Stimulated activated CD4-positive, alpha-beta T cell treated with anti-CD3 and anti-CD28 coated beads, Interleukin-2, amount 100 ng/mL, for 48 hours (primary cell): ENCODE results near the gene PSPN.
A peak's percentile ranks its signal among the peaks of the same experiment; 100 is the strongest.
"Not testable (repeated sequence)": the region's sequence is repeated elsewhere in the genome, so short reads cannot be mapped to it uniquely, and the experiment has no call there.

Experiments used
- DNase-seq, 2 donors: peaks; one replicate each; pipeline ENCODE4 v3.0.0-alpha.2; 2020

Gene PSPN

DNA sequence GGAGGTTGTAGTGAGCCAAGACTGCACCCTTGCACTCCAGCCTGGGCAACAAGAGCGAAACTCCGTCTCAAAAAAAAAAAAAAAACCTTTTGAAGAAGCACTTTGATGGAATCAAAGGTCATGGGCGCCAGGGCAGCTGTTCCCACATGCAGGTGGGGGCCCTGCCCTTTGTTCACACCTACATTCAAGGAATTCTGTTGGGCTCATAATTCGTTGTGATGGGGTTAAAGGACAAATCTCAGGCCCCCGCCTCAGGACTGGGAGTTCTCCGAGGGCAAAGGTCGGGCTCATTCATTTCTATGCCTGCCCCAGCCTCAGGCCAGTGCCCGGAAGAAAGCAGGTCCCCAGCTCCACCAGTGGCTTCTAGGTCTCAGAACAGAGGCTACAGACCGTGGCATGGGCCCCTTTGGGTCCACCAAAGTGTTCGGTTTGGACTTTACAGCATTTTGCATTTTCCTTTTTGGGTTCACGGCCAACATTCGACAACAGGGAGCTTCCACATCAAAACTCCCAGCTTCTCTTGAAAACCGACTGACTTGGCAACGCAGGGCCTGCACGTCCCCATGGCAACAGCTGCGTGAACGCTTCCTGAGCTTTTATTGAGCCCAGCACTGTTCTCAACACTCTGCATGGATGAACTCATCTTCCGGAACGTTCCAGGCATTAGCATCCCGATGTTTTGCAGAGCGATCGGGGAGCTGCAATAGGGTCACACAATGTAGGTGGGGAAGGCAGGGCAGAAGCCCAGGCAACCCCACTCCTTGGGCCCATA, 27.3 kb upstream of the PSPN start:
- DNase-seq, result no peak

DNA sequence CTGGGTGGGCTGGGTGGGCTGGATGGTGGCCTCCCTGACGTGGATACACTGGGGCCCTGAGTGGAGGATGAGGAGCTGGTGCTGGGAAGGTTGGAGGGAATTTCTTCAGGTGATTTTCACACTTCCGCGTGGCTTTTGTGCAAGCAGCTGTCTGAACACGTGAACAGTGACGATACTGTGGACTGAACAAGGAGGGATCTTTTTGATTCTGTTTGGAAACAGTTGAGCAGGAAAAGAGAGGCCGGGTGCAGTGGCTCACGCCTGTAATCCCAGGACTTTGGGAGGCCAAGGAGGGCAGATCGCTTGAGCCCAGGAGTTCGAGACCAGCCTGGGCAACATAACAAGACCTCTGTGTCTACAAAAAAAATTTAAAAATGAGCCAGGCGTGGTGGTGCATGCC, 26.3 kb upstream of the PSPN start:
- DNase-seq, result no peak

DNA sequence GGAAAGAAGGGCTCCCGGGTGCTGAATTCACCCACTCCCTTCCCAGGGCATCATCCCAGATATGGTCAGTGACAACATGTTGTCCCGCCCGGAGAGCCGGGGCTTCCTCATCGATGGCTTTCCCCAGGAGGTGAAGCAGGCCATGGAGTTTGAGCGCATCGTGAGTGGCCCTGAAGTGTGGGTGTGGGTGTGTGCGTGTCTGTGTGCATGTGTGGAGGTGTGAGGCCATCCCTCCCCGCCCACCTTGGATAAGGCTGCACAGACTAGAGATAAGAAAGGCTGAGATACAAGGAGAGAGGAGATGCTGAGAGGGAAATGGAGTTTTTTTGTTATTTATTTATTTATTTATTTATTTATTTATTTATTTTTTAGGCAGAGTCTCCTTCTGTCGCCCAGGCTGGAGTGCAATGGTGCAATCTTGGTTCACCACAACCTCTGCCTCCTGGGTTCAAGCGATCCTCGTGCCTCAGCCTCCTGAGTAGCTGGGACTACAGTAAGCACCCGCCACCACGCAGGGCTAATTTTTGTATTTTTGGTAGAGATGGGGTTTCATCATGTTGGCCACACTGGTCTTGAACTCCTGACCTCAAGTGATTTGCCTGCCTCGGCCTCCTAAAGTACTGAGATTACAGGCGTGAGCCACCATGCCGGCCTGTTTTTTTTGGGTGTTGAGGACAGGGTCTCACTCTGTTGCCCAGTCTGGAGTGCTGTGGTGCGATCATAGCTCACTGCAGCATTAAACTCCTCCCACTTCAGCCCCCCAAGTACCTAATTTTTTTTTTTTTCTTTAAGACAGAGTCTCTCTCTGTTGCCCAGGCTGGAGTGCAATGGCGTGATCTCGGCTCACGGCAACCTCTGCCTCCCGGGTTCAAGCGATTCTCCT, 24.6 kb upstream of the PSPN start:
- DNase-seq, result not testable (repeated sequence)

DNA sequence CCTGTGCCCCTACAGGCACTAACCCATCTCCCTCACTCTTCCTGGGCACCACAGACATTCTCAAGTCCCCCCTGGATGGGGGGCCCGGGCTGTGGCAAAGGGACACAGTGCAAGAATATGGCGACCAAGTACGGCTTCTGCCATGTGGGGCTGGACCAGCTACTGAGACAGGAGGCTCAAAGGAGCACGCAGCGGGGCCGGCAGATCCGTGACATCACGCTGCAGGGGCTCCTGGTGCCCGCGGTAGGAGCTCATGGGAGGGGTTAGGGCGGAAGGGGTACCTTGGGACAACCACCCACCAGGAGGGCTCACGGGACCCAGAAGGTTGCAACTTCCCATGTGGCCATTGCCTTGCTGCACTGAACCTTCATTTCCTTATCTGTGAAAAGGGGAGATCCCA, 20.6 kb upstream of the PSPN start:
- DNase-seq, result no peak

DNA sequence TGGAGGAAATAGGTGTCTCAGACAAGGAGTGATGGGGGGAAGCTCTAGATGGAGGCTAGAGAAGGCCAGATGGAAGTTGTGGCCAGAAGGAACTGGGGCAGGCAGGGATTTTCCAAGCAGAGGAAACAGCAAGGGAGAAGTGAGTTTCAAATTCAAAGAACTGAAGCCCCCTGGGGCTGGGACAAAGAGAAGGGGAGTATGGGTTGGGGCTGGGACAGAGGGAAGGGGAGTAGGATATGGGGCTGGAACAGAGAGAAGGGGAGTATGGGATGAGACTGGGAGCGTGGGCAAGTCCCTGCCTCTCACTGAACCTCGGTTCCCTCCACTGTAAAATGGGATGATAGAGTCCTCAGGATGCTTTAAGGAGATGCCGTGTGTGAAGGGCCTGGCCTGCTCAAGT, 19.1 kb upstream of the PSPN start:
- DNase-seq, result no peak

DNA sequence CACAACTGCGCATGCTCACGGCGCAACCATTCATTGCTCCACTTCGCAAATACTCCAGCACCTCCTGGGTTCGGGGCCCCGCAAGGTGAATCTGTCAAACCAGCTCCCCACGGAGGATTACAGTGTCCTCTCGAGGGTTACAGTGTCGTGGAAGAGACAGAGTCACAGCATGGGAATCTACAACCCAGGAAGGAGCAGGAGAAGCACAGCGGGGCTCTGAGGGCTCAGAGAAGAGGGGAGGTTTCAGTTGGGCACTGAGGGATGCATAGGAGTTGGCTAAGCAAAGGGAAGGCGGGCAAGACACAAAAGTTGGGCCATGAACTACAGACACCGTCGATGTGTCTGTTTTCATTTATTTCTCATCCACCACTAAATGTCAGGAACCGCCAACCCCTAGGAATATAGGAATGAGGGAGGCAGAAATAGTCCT, 18.3 kb upstream of the PSPN start:
- DNase-seq, result peak in 1 of 2 donors; percentile 70

DNA sequence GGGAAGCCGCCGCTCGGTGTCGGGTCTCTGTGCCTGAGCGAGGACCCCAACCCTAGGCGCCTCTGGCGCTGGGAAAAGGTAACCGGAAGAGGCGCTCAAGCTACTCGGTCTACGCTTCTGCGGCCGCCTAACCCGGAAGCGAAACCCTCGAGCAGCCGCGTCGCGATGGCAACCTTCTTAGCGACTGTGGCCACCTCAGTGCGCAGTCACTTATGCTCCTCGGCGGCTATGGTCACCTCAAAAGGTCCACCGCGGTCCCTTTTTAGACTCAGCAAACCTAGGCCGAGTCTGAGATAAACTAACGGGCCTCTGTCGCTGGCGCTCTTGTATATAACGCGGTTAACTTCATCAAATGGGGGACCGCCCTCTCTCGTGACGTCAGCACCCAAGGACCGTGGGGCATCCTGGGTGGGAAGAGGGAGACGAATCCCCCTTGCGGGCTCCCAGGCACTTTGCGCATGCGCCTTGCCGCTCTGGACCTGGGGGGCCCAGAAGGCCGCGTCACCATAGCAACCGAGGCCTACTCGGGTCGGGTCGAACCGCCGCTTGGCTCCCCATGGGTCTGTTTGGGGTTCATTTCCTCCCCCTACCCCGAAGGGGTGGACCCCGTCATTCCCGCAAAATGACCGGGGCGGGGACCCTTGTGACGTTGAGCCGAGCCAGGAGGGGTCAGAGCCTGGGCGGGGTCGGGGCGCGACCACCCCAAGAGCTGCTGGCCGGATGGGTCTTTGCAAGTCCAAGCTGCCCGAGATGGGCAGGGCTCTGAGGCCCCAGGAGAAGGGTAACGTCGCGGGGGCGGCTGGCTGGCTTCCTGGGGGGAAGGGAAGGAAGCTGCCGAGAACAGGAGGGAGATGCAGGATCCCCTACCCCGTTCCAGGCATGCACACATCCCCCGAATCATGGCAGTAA, 17.6 kb upstream of the PSPN start, which contains the start of gene GTF2F1:
TSS of gene GTF2F1 (minus strand) at position 91 of the 909 bp plus-strand sequence. CDS start 169 bp downstream, outside the sequence.
- peak; percentile 86 to 89 for DNase-seq

DNA sequence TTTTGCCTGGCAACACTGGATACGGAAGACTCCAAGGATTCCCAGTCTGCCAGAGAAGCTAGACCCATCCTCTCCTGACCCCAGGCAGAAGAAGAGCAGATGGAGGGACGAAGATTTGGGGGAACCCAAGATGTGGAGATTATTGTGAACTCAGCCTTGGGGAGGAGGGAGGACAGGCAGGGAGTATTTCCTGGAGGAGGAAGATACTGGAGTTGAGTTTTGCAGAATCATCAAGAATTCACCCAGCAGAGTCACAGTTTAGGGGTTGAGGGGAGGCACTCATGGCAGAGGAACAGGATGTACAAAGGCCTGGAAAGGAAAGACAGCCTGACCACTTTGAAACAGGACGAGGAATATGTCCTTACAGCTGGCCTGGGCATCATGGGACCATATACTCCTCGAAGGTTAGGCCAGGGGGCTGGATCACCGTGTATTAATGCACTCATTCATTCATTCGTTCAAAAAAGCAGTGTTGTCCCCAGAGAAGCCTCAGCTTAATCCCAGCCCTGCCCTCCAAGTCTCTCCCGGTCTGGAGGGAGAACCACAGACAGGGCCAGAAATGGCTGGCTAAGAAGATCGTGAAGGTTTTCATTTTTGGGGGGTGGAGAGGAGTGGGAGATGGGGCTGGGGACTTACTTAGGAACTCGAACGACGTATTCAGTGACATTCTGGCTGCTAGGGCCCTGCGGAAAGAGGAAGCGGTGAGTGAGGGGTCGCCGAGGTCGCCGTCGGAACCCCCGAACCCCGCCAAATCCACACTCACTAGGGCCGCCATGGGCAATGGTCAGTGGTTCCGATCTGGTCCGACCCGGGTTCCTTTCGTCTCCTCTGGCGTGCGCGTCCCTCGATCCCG, 16.7 kb upstream of the PSPN start:
- no peak for DNase-seq

DNA sequence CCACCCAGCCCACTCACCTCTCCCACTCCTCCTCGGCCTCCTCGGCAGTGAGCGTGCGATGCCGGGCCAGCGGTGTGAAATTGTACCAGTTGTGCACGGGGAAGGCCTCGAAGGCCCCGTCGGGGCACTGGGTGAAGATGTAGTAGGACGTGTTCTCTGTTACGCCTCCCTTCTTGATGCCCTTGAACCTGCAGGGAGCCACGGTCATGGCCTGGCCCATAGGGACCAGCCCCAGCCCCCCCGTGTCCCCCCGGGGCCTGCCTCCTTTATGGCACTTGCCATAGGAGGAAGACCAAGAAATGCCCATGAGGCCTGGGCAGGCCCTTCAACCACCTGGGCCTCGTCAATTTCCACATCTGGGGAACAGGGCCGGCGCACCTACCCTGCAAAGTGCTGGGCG, 11.6 kb upstream of the PSPN start:
- DNase-seq, result no peak

DNA sequence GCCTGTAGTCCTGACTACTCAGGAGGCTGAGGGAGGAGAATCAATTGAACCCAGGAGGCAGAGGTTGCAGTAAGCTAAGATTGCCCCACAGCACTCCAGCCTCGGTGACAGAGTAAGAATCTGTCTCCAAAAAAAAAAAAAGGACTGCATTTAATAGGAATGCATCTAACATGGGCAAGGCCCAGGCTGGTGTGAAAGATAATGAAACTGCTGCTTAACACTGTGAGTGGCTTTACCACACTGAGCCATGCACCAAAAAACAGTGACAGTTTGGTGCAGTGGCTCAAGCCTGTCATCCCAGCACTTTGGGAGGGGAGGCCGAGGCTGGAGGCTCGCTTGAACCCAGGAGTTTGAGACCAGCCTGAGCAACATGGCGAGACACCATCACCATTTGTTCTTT, 8.6 kb upstream of the PSPN start:
- DNase-seq, result no peak

DNA sequence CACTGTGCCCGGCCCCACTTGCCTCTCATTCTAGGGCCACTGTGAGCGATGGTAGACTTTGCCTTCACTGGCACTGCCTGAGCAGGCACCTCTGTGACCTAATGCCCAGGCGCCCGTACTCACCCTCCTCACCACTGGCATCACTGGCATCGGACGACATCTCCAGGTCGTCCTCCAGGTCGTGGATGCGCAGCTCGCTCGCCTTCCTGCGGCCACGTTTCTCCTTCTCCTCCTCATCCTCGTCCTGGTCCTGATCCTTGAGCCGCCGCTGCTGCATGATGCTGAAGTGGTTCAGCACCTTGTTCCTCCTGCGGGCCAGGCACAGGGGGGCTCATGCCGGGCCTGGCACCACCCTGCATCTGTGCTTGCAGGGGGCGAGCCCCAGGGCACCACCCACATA, 7.5 kb upstream of the PSPN start:
- no peak for DNase-seq

DNA sequence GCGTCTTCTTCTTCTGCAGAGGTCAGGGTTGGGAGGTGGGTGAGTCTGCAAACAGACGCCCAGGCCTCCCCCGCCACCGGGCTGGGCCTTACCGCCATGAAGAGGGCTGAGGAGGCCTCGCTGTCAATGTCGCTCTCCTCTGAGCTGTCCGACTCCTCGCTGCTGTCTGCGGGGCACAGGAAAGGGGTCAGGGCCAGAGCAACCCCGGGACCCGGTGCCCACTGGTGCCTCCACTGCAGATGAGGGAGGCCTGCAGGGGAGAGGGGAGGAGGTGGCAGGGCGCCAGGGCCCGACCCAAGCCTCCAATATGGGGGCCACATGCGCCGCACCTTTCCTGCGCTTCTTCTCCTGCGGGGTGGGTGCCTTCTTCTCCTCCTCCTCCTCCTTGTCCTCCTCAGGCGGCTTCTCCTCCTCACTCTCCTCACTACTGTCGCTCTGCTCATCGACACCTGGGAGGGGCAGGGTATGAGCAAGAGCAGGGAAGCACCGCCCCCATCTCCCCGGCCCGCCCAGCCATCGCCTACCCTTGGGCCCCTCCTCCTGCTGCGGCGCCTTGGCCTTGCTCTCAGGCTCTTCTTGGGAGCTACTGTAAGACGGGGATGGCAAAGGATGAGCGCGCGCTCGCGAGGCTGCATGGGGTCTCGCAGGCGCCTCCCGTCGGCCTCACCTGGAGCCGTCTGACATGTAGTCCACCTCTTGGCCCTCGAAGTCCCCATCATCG, 5.5 kb upstream of the PSPN start:
- DNase-seq, result no peak

DNA sequence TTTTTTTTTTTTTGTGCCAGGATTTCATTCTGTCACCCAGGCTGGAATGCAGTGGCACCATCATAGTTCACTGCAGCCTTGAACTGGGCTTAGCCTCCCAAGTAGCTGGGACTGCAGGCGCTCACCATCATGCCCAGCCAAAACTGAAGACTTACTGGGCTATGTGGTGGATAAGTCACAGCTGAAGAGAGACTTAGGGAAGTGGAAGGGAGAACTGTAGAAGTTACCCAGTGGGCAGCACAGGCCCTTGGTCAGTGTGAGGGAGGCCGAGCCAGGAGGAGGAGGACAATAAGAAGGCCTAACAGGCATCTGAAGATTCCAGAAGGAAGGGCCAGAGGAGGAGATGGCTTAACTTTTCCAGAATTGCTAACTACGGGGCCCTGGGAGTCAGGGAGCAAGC, 4.0 kb upstream of the PSPN start:
- no peak for DNase-seq

DNA sequence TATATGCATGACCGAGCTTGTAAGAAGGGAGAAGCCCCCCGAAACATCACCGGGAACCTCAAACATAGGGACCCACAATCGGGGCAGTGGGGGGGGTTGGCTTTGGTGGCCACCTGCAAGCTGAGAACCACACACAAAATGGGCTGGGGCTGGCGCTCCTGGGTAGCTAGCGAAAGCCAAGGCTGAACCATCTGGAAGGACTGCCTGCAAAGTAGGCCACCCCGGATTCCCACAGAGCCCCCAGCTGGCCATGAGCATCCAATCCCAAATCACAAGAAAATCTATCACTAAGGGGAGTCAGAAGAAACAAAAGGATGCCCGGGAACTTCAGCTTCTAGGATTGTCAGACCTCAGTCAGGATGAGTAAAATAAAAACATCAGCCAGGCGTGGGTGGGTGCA, 2.8 kb upstream of the PSPN start:
- DNase-seq, result no peak

DNA sequence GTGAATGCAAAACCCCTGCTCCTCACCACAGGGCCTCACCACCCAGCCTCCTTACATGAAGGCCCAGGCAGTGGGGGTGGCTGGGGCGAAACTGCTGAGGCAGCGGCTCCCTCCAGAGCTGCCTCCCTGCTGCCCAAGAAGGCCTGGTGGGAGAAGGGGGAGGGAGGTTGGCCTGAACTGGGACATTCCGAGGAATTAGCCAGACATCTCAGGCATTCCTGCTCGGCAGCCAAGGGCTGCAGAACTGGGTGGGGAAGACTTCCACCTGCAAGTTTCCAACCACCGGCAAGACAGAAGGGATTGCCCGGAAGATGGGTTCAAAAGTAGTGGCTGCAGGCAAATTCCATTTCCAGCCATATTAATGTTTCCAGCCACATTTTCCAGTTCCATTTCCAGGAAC, 2.3 kb upstream of the PSPN start:
- DNase-seq, result no peak

DNA sequence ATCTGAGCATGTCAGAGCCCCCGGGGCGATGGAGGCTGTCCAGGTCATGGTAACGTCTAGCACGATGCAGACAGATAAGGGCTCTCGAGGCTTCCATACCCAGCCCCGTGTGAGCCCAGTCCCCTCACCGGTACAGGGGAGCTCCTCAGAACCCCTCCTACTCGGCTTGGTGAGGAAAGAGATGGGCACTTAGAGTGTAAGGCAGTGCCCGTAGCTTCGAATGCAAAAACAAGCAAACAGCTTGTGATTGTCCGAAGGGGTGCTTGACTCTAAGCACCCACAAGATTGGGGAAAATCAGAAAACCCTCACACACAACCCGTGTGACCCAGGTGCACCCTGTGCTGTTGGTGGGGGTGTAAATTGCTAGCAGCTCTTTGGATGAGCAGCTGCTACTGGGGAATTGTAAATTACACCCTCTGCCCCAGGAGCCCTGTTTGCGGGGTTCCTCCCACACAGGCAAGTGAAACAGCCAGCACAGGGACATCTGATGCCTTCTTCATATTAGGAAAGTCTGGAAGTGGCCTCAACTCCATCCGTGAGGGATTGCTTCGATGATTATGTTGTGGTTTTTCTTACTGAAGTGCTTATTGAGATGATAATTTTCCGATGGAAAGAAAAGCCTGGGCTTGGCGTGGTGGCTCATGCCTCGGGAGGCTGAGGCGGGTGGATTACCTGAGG, 918 bp upstream of the PSPN start:
- DNase-seq, result no peak

DNA sequence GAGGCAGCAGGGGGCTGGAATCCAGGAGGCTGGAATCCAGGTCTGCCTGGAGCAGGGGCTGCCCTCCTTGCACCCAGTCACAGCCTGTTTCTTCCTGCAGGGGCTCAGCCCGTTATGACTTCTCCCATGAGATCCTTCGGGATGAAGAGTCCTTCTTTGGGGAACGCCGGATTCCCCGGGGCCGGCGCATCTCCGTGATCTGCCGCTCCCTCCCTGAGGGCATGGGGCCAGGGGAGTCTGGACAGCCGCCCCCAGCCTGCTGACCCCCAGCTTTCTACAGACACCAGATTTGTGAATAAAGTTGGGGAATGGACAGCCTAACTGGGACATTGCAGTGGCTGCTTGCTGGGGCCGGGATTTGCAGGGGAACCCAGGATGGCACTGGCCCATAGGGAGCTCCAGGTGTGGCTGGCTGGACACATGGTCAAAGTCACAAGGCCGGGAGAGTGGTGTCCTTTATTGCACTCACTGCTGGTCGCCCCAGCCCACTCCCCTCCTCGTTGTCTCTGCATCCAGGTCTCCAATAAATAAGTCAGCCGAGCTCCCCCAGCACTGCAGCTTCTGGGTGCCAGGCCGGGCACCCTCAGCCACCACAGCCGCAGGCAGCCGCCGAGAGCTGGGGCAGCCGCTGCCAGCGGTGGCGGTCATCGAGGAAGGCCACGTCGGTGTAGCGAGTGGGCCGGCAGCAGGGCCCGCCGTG, 872 bp downstream of the PSPN start:
- DNase-seq, result no peak

DNA sequence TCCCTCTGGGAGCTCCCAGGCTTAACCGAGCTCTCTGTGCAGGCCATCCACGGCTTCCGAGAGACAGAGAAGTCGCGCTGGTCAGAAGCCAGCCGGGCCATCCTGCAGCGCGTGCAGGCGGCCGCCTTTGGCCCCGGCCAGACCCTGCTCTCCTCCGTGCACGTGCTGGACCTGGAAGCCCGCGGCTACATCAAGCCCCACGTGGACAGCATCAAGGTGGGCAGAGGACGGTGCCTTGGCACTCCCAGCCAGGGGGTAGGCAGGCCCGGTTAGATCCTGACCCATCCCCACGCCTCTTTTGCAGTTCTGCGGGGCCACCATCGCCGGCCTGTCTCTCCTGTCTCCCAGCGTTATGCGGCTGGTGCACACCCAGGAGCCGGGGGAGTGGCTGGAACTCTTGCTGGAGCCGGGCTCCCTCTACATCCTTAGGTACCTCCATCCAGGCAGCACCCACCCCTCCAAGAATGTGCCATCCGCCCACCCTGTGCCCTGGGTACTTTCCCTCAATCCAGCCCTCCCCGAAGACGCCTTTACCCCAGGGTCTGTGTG, 1.5 kb downstream of the PSPN start:
- no peak for DNase-seq

DNA sequence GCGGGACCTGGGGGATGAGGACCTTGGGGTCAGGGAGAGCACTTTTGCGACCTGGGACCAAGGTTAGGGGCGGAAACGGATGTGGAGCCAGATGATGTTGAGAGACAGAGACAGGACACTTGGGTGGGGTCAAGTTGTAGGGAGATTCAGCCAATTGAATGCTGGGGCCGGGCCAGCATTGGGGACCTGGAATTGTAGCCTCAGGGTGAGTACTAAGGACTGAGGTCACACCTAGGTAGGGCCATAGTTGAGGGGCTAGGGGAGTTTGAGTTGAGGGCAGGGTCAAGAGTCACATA, 2.0 kb downstream of the PSPN start:
- DNase-seq, result no peak
